Measurements from ENCODE around the gene SEMA3D.

DNA sequence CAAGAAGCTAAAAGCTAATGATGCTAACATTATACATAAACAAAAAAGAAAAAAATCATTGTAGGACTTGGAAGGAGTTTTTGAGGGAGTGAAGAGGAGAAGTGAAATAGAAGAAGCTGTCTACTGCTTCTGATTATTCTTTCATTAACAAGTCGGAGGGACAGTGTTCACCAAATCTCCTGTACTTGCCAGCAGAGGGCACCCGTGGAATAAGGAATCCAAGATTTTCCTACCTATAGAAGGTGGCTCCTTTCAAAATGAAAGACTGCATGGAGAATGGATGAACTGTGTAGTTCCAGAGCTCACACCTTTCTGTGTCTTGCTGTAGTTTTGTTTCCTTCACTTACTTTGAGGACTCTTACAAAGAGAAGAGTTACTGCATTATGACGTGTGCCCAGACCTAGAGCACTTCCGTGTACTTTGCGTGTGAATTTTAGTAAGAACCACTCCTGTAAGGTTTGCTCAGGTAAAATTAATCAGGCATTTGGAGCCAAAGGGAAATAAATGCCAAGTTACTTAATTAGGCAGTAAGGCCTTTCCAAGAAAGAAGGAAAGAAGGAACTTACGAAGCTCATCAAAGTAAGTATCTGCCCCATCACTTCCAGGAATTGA, 145.1 kb downstream of the SEMA3D start:
- TF ChIP-seq ZNF3 (CRISPR knock-in tag; IDR thresholded peaks at IDR 0.05), result no peak
- TF ChIP-seq, protein P1, sequence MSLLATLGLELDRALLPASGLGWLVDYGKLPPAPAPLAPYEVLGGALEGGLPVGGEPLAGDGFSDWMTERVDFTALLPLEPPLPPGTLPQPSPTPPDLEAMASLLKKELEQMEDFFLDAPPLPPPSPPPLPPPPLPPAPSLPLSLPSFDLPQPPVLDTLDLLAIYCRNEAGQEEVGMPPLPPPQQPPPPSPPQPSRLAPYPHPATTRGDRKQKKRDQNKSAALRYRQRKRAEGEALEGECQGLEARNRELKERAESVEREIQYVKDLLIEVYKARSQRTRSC (CRISPR knock-in tag; IDR thresholded peaks at IDR 0.05; ENCODE audit: low read depth), result no peak
- TF ChIP-seq HIVEP1 (CRISPR knock-in tag; IDR thresholded peaks at IDR 0.05), result no peak
- TF ChIP-seq SIN3B (IDR thresholded peaks at IDR 0.05; ENCODE audit: low read length), result no peak
- TF ChIP-seq, protein P2, sequence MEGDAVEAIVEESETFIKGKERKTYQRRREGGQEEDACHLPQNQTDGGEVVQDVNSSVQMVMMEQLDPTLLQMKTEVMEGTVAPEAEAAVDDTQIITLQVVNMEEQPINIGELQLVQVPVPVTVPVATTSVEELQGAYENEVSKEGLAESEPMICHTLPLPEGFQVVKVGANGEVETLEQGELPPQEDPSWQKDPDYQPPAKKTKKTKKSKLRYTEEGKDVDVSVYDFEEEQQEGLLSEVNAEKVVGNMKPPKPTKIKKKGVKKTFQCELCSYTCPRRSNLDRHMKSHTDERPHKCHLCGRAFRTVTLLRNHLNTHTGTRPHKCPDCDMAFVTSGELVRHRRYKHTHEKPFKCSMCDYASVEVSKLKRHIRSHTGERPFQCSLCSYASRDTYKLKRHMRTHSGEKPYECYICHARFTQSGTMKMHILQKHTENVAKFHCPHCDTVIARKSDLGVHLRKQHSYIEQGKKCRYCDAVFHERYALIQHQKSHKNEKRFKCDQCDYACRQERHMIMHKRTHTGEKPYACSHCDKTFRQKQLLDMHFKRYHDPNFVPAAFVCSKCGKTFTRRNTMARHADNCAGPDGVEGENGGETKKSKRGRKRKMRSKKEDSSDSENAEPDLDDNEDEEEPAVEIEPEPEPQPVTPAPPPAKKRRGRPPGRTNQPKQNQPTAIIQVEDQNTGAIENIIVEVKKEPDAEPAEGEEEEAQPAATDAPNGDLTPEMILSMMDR (CRISPR knock-in tag; IDR thresholded peaks at IDR 0.05), result peak; percentile 83
- TF ChIP-seq, protein P3, sequence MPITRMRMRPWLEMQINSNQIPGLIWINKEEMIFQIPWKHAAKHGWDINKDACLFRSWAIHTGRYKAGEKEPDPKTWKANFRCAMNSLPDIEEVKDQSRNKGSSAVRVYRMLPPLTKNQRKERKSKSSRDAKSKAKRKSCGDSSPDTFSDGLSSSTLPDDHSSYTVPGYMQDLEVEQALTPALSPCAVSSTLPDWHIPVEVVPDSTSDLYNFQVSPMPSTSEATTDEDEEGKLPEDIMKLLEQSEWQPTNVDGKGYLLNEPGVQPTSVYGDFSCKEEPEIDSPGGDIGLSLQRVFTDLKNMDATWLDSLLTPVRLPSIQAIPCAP (CRISPR knock-in tag; IDR thresholded peaks at IDR 0.05; ENCODE audit: low read depth), result no peak
- TF ChIP-seq, protein P4, sequence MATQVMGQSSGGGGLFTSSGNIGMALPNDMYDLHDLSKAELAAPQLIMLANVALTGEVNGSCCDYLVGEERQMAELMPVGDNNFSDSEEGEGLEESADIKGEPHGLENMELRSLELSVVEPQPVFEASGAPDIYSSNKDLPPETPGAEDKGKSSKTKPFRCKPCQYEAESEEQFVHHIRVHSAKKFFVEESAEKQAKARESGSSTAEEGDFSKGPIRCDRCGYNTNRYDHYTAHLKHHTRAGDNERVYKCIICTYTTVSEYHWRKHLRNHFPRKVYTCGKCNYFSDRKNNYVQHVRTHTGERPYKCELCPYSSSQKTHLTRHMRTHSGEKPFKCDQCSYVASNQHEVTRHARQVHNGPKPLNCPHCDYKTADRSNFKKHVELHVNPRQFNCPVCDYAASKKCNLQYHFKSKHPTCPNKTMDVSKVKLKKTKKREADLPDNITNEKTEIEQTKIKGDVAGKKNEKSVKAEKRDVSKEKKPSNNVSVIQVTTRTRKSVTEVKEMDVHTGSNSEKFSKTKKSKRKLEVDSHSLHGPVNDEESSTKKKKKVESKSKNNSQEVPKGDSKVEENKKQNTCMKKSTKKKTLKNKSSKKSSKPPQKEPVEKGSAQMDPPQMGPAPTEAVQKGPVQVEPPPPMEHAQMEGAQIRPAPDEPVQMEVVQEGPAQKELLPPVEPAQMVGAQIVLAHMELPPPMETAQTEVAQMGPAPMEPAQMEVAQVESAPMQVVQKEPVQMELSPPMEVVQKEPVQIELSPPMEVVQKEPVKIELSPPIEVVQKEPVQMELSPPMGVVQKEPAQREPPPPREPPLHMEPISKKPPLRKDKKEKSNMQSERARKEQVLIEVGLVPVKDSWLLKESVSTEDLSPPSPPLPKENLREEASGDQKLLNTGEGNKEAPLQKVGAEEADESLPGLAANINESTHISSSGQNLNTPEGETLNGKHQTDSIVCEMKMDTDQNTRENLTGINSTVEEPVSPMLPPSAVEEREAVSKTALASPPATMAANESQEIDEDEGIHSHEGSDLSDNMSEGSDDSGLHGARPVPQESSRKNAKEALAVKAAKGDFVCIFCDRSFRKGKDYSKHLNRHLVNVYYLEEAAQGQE (IDR thresholded peaks at IDR 0.05; ENCODE audit: borderline replicate concordance in 1 of 2, low read depth in 1 of 2, low read length in 2 of 2), result no peak
- no peak for TF ChIP-seq ZBTB1 (CRISPR knock-in tag; IDR thresholded peaks at IDR 0.05; ENCODE audit: borderline replicate concordance)
- TF ChIP-seq TCF7L2 (IDR thresholded peaks at IDR 0.05; ENCODE audit: low read depth, low read length), result no peak
- no peak for TF ChIP-seq ZNF292 (CRISPR knock-in tag; IDR thresholded peaks at IDR 0.05; ENCODE audit: borderline replicate concordance, low read depth)
- TF ChIP-seq SP1 (IDR thresholded peaks at IDR 0.05), result no peak
- no peak for TF ChIP-seq SP1 (CRISPR knock-in tag; IDR thresholded peaks at IDR 0.05)
- TF ChIP-seq, protein P5, sequence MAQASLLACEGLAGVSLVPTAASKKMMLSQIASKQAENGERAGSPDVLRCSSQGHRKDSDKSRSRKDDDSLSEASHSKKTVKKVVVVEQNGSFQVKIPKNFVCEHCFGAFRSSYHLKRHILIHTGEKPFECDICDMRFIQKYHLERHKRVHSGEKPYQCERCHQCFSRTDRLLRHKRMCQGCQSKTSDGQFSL (CRISPR knock-in tag; IDR thresholded peaks at IDR 0.05), result no peak
